ENCODE data around the gene RALGAPA2. TPM values are rescaled to one million over a fixed set of nuclear protein-coding genes. Genes with fewer than 3 reads are reported as not detected.

RALGAPA2 gene
- total RNA-seq, 2 experiments from 2014 or later = 15.9 to 16.6 TPM

GRCh38 chr20:20712004-20712473, 405 bp downstream of the RALGAPA2 start:
- DNase-seq = peak; percentile 21
- Mint-ChIP-seq H3K9me3 (peaks cover 5% of the 10 kb centered on the region), H3K27me3 (peaks cover 2% of the 10 kb centered on the region), H3K4me1 (ENCODE audit: low read depth) (peaks cover 26% of the 10 kb centered on the region), H3K4me3 (peak overlapping the region; percentile 76), H3K27ac (peak overlapping the region; percentile 85), H3K36me3 (peaks cover 3% of the 10 kb centered on the region)
- POLR2A ChIA-PET = interaction anchor here (0.9 kb wide), 2 partner anchors 53 to 390 kb away, joined by 3 read pairs; no protein-coding TSS in a partner anchor
- intact Hi-C loops (cut with micrococcal nuclease) = loop anchor here (1.0 to 5.0 kb wide), 4 partner anchors 220 to 660 kb away; partner anchors contain the start of genes CFAP61, CRNKL1 and KIZ
- CTCF ChIA-PET = no interaction called here

DNA sequence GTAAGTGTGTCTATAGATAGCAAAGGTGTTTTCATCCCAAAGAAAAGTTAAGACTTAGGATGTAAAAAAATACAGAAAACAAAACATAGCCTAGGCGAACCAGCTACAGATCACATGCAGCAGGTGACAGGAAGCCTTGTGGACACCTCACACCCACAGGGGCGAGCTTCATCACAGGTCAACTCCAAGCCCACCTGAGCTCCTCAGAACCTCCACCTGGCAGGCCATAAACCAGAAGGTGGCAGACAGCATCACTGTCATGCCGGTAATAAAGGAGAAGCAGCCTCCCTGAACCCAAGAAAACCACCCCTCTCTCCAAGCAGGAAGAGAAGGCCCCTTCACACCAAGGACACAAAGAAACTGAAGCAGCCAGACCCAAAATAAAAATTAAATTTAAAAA, 1.0 kb downstream of the RALGAPA2 start:
- CTCF ChIA-PET = no interaction called here
- peaks cover 6% of the 10 kb centered on the region for H3K36me3 Mint-ChIP-seq
- peaks cover 5% of the 10 kb centered on the region for H3K9me3 Mint-ChIP-seq
- peak overlapping the region; percentile 76 for H3K4me3 Mint-ChIP-seq
- peak overlapping the region; percentile 85 for H3K27ac Mint-ChIP-seq
- peak; percentile 40 for DNase-seq
- peaks cover 30% of the 10 kb centered on the region for H3K4me1 Mint-ChIP-seq (ENCODE audit: low read depth)
- H3K27me3 Mint-ChIP-seq = peaks cover 2% of the 10 kb centered on the region
- intact Hi-C loops (cut with micrococcal nuclease) = loop anchor here (1.0 to 5.0 kb wide), 5 partner anchors 17 to 592 kb away; partner anchors contain the start of genes KIZ and XRN2
- POLR2A ChIA-PET = no interaction called here

DNA sequence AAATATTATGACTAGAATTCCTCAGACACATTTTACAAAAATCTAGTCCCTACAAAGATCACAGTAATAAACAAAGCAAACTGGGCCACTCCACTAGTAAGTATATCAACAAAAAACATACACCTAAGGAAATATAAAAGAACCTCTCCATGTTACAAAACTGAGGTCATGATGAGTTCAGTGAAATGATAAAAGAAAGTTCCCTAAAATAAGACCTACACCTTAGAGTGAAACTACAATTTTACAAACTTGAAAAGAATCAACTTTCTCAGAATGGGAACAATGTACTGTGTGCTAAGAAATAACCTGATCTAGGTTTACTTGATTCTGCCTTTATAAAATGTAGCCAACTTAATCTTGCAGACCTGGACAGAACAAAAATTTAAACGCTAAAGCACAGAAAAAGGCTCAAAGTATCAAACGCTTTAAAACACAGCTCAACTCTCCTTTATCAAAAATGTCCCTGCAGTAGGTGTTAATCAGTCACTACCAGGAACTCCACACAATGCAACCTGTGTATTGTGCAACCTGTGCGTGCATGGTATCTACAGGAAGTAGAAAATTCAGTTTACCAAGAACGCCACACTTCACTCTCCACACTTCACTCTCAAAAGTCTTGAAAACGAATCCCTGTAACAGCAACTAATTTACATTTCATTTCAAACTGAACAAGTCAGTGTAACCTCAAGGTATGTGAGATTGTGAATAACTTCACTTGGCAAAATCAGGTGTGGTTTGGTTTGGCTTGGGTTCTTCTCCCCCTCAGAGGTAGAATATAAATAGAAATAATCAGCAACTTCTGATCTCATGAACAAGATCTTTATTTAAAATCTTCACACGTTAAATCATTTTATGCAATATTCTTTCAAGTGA, 1.8 kb downstream of the RALGAPA2 start:
- peak; percentile 63 for DNase-seq
- H3K27ac Mint-ChIP-seq = peak overlapping the region; percentile 85
- ChIA-PET CTCF (no interaction called here), POLR2A (no interaction called here)
- H3K27me3 Mint-ChIP-seq = no peaks in the 10 kb centered on the region
- intact Hi-C loops (cut with micrococcal nuclease) = loop anchor here (1.0 to 5.0 kb wide), 5 partner anchors 16 to 593 kb away; partner anchors contain the start of genes KIZ and XRN2
- peaks cover 5% of the 10 kb centered on the region for H3K9me3 Mint-ChIP-seq
- peaks cover 30% of the 10 kb centered on the region for H3K4me1 Mint-ChIP-seq (ENCODE audit: low read depth)
- peak overlapping the region; percentile 76 for H3K4me3 Mint-ChIP-seq
- peaks cover 6% of the 10 kb centered on the region for H3K36me3 Mint-ChIP-seq

DNA sequence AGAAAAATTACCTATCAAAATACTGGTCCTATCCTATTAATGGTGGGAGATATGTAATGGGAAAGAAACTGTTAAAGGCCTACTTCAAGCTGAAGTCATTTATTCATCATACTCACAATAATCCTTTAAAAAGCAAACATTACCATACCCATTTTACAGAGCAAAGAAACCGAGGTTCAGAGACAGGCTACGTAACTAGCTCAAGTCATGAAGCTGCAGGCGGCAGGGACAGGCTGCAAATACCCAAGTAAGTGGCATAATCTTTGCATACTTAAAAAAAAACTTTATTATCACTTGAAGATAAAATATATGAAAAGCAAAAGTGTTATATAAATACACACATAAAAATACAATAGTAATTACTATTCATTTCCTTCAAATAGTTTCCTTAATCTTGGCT, 2.6 kb downstream of the RALGAPA2 start:
- H3K36me3 Mint-ChIP-seq = peaks cover 6% of the 10 kb centered on the region
- H3K4me1 Mint-ChIP-seq (ENCODE audit: low read depth) = peaks cover 30% of the 10 kb centered on the region
- no peak for DNase-seq
- H3K9me3 Mint-ChIP-seq = peaks cover 5% of the 10 kb centered on the region
- ChIA-PET POLR2A (no interaction called here), CTCF (interaction anchor here (0.7 kb wide), 1 partner anchor 28 kb away, joined by 3 read pairs; no protein-coding TSS in a partner anchor)
- H3K27ac Mint-ChIP-seq = no peak overlapping the region
- intact Hi-C loops (cut with micrococcal nuclease) = loop anchor here (2.0 to 5.0 kb wide), 4 partner anchors 15 to 417 kb away; partner anchors contain the start of gene KIZ
- no peak overlapping the region for H3K4me3 Mint-ChIP-seq
- no peaks in the 10 kb centered on the region for H3K27me3 Mint-ChIP-seq

DNA sequence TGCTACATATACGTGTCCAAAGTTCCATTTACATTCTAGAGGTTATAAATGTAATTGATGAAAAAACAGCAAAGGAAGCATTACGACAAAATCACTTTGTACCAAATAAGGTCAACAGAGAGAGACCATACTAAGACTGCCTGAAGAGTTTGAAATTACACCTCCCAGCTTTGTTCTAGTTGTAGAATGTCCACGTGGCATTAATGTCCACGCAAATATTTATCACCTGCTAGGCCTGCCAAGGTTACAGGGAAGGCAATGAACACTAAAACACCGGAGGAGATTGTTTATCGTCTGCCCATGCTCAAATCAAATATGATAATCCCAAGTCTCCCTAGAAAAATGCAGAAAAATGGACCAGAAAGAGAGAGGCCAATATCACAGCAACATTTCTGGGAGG, 6.2 kb downstream of the RALGAPA2 start:
- POLR2A ChIA-PET = no interaction called here
- Mint-ChIP-seq H3K27me3 (no peaks in the 10 kb centered on the region), H3K4me3 (no peak overlapping the region), H3K27ac (no peak overlapping the region), H3K4me1 (ENCODE audit: low read depth) (peaks cover 34% of the 10 kb centered on the region), H3K36me3 (peaks cover 4% of the 10 kb centered on the region), H3K9me3 (peaks cover 5% of the 10 kb centered on the region)
- intact Hi-C loops (cut with micrococcal nuclease) = no loop called here
- no peak for DNase-seq
- CTCF ChIA-PET = no interaction called here

GRCh38 chr20:20702330-20703245, 9.9 kb downstream of the RALGAPA2 start:
- no peak for DNase-seq
- peaks cover 17% of the 10 kb centered on the region for H3K4me1 Mint-ChIP-seq (ENCODE audit: low read depth)
- H3K4me3 Mint-ChIP-seq = no peak overlapping the region
- peaks cover 3% of the 10 kb centered on the region for H3K9me3 Mint-ChIP-seq
- peaks cover 4% of the 10 kb centered on the region for H3K36me3 Mint-ChIP-seq
- no peaks in the 10 kb centered on the region for H3K27me3 Mint-ChIP-seq
- H3K27ac Mint-ChIP-seq = no peak overlapping the region
- ChIA-PET POLR2A (no interaction called here), CTCF (no interaction called here)
- intact Hi-C loops (cut with micrococcal nuclease) = no loop called here

- Mint-ChIP-seq H3K4me3 (no peak overlapping the region), H3K27me3 (no peaks in the 10 kb centered on the region), H3K9me3 (peaks cover 3% of the 10 kb centered on the region), H3K4me1 (ENCODE audit: low read depth) (peaks cover 15% of the 10 kb centered on the region), H3K36me3 (no peaks in the 10 kb centered on the region), H3K27ac (no peak overlapping the region)
- intact Hi-C loops (cut with micrococcal nuclease) = no loop called here
- CTCF ChIA-PET = no interaction called here
- DNase-seq = no peak
- POLR2A ChIA-PET = no interaction called here
Observed at GRCh38 chr20:20699917-20700316, 12.5 kb downstream of the RALGAPA2 start.

- intact Hi-C loops (cut with micrococcal nuclease) = no loop called here
- no peak for DNase-seq
- peaks cover 3% of the 10 kb centered on the region for H3K9me3 Mint-ChIP-seq
- peaks cover 8% of the 10 kb centered on the region for H3K4me1 Mint-ChIP-seq (ENCODE audit: low read depth)
- no peak overlapping the region for H3K27ac Mint-ChIP-seq
- no peak overlapping the region for H3K4me3 Mint-ChIP-seq
- POLR2A ChIA-PET = no interaction called here
- CTCF ChIA-PET = no interaction called here
- H3K27me3 Mint-ChIP-seq = no peaks in the 10 kb centered on the region
- no peaks in the 10 kb centered on the region for H3K36me3 Mint-ChIP-seq
Observed at GRCh38 chr20:20699144-20699543, 13.3 kb downstream of the RALGAPA2 start.

- Mint-ChIP-seq H3K27ac (no peak overlapping the region), H3K4me1 (ENCODE audit: low read depth) (peaks cover 5% of the 10 kb centered on the region), H3K9me3 (peaks cover 3% of the 10 kb centered on the region), H3K27me3 (no peaks in the 10 kb centered on the region), H3K36me3 (no peaks in the 10 kb centered on the region), H3K4me3 (no peak overlapping the region)
- intact Hi-C loops (cut with micrococcal nuclease) = no loop called here
- ChIA-PET CTCF (interaction anchor here (1.0 kb wide), 1 partner anchor 163 kb away, joined by 3 read pairs; no protein-coding TSS in a partner anchor), POLR2A (no interaction called here)
- no peak for DNase-seq
Observed at GRCh38 chr20:20697325-20697845, 15.1 kb downstream of the RALGAPA2 start.

- CTCF ChIA-PET = no interaction called here
- intact Hi-C loops (cut with micrococcal nuclease) = loop anchor here (2.0 kb wide), 1 partner anchor 15 kb away; no protein-coding TSS in a partner anchor
- peaks cover 3% of the 10 kb centered on the region for H3K9me3 Mint-ChIP-seq
- H3K36me3 Mint-ChIP-seq = no peaks in the 10 kb centered on the region
- no peak overlapping the region for H3K27ac Mint-ChIP-seq
- no peaks in the 10 kb centered on the region for H3K27me3 Mint-ChIP-seq
- no peak for DNase-seq
- POLR2A ChIA-PET = no interaction called here
- H3K4me3 Mint-ChIP-seq = no peak overlapping the region
- H3K4me1 Mint-ChIP-seq (ENCODE audit: low read depth) = peaks cover 12% of the 10 kb centered on the region
Observed at GRCh38 chr20:20695250-20695816, 17.1 kb downstream of the RALGAPA2 start.

- no peak for DNase-seq
- no peaks in the 10 kb centered on the region for H3K9me3 Mint-ChIP-seq
- intact Hi-C loops (cut with micrococcal nuclease) = loop anchor here (2.0 kb wide), 1 partner anchor 16 kb away; no protein-coding TSS in a partner anchor
- H3K27me3 Mint-ChIP-seq = no peaks in the 10 kb centered on the region
- no peak overlapping the region for H3K4me3 Mint-ChIP-seq
- CTCF ChIA-PET = no interaction called here
- H3K27ac Mint-ChIP-seq = no peak overlapping the region
- POLR2A ChIA-PET = no interaction called here
- peaks cover 11% of the 10 kb centered on the region for H3K4me1 Mint-ChIP-seq (ENCODE audit: low read depth)
- H3K36me3 Mint-ChIP-seq = no peaks in the 10 kb centered on the region
Observed at GRCh38 chr20:20694591-20694990, 17.9 kb downstream of the RALGAPA2 start.
